Type B pancreatic cell (in vitro differentiated cells): ENCODE measurements around the gene PADI1. TPM values are rescaled to one million over a fixed set of nuclear protein-coding genes. Genes with fewer than 3 reads are reported as not detected.

Experiments
- DNase-seq: peaks from one replicate; pipeline ENCODE4 v3.0.0; 2021; ENCODE audit warnings: mixed read lengths; ENCODE audit not compliant: unreplicated experiment; ENCODE audit errors: extremely low spot score
- H3K27ac Mint-ChIP-seq: 2 replicates; pipeline ENCODE4 v1.8.0; 2021; ENCODE audit warnings: mild to moderate bottlenecking, mixed read lengths
- H3K27me3 Mint-ChIP-seq: 2 replicates; pipeline ENCODE4 v1.8.0; 2021; ENCODE audit warnings: mixed read lengths
- H3K36me3 Mint-ChIP-seq: 2 replicates; pipeline ENCODE4 v1.8.0; 2021; ENCODE audit warnings: mixed read lengths
- H3K4me1 Mint-ChIP-seq: one replicate; pipeline ENCODE4 v1.8.0; 2021; ENCODE audit warnings: mixed read lengths; ENCODE audit not compliant: unreplicated experiment
- H3K4me3 Mint-ChIP-seq: 2 replicates; pipeline ENCODE4 v1.8.0; 2021; ENCODE audit warnings: mild to moderate bottlenecking, mixed read lengths
- H3K9me3 Mint-ChIP-seq: 2 replicates; pipeline ENCODE4 v1.8.0; 2021; ENCODE audit warnings: mixed read lengths
- total RNA-seq: library from RNA; stranded (reverse); gene quantifications from 2 replicates; pipeline ENCODE4 v1.2.1, GENCODE V29; 2021; ENCODE audit warnings: low replicate concordance
- TF ChIP-seq, protein P1 (sequence below): fragments of 200-600 bp; sonication (generic); conservative IDR thresholded peaks from 2 replicates; pipeline ENCODE4 v1.5.0; 2021; ENCODE audit warnings: antibody characterized with exemption, mild to moderate bottlenecking

PADI1 gene
- total RNA-seq, 1 donor from 2014 or later: 21.2 TPM

DNA sequence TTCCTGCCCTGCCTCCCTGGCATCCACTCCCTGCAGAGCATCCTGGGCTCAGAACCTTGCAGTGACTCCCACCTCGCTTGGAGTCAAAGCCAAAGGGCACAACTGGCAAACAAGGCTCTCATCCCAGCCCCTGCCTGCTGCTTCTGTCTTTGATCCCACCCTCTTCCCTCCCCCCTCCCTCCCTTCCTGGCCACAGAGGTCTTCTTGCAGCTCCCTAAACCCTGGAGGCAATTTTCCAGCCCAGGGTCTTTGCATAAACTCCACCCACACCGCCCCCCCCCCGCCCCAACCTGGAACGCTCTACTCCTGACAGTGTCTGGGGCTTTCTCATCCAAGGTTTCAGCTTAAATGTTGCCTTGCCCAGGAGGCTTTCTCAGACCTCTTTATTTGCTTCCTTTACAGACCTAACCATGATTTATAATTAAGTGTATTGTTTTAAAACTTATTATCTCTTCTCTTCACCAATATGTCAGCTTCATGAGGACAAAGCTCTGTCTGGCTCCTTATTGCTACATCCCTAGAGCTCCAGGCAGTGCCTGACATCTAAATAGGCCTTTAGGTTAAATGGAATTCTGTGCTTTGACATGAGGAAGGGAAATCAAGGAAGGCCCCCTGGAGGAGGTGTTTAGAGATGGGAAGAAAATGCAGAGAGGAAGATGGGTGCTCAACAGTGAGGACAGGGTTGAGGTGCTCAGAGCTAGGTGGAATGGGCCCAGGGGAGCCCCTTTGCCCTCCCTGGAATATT is 37.7 kb upstream of the PADI1 start:
- DNase-seq: peak; percentile 32
- H3K4me3 Mint-ChIP-seq: no peak overlapping the region
- H3K4me1 Mint-ChIP-seq: no peaks in the 10 kb centered on the region
- H3K27me3 Mint-ChIP-seq: peaks cover 6% of the 10 kb centered on the region
- TF ChIP-seq, protein P1, sequence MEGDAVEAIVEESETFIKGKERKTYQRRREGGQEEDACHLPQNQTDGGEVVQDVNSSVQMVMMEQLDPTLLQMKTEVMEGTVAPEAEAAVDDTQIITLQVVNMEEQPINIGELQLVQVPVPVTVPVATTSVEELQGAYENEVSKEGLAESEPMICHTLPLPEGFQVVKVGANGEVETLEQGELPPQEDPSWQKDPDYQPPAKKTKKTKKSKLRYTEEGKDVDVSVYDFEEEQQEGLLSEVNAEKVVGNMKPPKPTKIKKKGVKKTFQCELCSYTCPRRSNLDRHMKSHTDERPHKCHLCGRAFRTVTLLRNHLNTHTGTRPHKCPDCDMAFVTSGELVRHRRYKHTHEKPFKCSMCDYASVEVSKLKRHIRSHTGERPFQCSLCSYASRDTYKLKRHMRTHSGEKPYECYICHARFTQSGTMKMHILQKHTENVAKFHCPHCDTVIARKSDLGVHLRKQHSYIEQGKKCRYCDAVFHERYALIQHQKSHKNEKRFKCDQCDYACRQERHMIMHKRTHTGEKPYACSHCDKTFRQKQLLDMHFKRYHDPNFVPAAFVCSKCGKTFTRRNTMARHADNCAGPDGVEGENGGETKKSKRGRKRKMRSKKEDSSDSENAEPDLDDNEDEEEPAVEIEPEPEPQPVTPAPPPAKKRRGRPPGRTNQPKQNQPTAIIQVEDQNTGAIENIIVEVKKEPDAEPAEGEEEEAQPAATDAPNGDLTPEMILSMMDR: no peak
- H3K27ac Mint-ChIP-seq: no peak overlapping the region
- no peaks in the 10 kb centered on the region for H3K9me3 Mint-ChIP-seq
- no peaks in the 10 kb centered on the region for H3K36me3 Mint-ChIP-seq

DNA sequence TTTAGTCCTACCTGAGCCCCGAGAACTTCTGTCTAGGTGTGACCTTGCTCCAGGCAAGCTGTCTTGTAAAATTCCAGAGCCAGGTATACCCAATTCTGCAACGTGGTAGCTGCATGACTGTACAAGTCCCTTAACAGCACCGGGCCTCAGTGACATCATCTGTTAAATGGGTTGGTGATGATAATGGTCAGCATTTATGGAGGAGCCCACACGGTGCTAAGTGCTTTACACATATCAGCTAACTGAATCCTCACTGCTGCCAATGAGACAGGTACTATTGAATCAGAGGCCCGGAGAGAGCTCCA is 37.2 kb upstream of the PADI1 start:
- Mint-ChIP-seq H3K36me3 (no peaks in the 10 kb centered on the region), H3K4me1 (no peaks in the 10 kb centered on the region), H3K4me3 (no peak overlapping the region), H3K27ac (no peak overlapping the region), H3K9me3 (no peaks in the 10 kb centered on the region), H3K27me3 (peaks cover 6% of the 10 kb centered on the region)
- TF ChIP-seq, protein P1: no peak
- DNase-seq: peak; percentile 24

DNA sequence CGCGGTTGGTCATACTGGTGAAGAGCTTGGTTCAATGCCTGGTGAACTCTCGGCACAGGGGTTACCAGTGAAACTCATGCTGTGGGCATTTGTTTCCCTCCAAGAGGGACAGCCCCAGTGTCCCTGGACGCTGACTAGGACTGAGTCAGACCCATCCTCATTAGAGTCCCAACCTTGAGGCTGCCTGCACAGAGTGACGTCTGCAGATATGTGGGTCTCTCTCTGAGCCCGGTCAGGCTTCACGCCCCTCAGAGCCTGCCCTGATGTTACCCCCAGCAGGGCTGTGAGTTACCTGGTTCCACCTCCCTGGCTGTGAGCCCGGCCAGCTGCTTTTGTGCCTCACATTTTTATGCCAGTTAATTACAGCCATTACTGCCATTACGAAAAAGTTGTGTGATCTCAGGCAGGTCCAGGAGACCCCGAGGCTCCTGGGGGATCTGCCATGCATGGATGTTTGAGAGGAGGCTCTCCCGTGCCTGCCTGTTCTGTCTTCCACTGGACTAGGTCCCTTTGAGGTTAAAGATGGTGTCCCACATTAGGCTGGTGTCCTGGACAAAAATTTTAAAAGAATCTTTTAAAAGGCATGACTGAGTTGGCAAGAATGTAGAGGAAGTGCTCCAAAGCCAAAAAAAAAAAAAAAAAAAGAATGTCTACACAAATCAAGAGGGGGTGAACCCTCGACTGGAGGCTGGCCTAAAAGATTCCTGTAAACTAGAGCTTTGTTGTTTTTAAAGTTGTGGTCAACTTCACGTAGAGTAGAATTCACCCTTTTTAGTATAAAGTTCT is 36.6 kb upstream of the PADI1 start:
- peaks cover 2% of the 10 kb centered on the region for H3K4me1 Mint-ChIP-seq
- no peak overlapping the region for H3K27ac Mint-ChIP-seq
- H3K36me3 Mint-ChIP-seq: no peaks in the 10 kb centered on the region
- no peak for DNase-seq
- TF ChIP-seq, protein P1: no peak
- H3K27me3 Mint-ChIP-seq: peaks cover 9% of the 10 kb centered on the region
- peaks cover 5% of the 10 kb centered on the region for H3K9me3 Mint-ChIP-seq
- no peak overlapping the region for H3K4me3 Mint-ChIP-seq

DNA sequence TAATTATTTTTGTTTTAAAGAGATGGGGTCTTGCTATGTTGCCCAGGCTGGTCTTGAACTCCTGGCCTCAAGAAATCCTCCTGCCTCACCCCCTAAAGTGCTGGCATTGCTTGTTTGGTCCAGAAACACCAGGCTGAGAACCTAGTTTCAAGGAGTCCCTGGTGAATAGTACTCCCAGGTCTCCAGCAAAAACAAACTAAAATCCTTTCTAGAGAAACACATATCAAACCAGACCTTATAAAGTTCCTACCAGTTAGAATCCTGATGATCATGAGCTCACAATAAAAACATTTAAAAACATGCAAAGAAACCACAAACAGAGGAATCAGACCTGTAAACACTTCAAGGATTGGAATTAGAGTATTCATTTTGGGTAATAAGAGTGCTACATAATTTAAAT is 34.4 kb upstream of the PADI1 start:
- Mint-ChIP-seq H3K36me3 (no peaks in the 10 kb centered on the region), H3K27me3 (peaks cover 5% of the 10 kb centered on the region), H3K9me3 (peaks cover 11% of the 10 kb centered on the region), H3K4me1 (peaks cover 6% of the 10 kb centered on the region), H3K27ac (no peak overlapping the region), H3K4me3 (no peak overlapping the region)
- TF ChIP-seq, protein P1: no peak
- DNase-seq: no peak

DNA sequence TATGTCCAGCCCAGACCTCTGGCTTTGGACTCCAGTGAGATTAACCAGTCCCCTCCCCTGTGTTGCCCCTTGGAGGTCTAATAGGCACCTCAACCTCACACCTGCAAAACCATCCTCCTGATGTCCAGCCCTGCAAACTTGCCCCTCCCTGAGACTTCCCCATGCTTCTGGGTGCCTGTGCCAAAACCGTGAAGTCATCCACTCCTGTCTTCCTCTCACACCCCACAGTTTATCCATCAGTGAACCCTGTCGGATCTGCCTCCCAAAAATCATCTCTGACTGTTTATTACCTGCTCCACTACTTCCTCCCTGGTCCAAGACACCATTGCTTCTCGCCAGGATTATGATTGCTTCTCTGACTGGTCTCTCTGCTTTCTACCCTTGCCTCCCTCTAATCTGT is 31.7 kb upstream of the PADI1 start:
- Mint-ChIP-seq H3K9me3 (peaks cover 11% of the 10 kb centered on the region), H3K27ac (no peak overlapping the region), H3K4me3 (no peak overlapping the region), H3K27me3 (peaks cover 5% of the 10 kb centered on the region), H3K36me3 (no peaks in the 10 kb centered on the region), H3K4me1 (peaks cover 6% of the 10 kb centered on the region)
- TF ChIP-seq, protein P1: no peak
- DNase-seq: no peak
